ENCODE data around the gene HSD11B1L. TPM values are rescaled to one million over a fixed set of nuclear protein-coding genes. Genes with fewer than 3 reads are reported as not detected.
A peak's percentile ranks its signal among the peaks of the same experiment; 100 is the strongest.

Gene HSD11B1L
- total RNA-seq, 1 experiment from 2014 or later: 6.0 TPM

DNA sequence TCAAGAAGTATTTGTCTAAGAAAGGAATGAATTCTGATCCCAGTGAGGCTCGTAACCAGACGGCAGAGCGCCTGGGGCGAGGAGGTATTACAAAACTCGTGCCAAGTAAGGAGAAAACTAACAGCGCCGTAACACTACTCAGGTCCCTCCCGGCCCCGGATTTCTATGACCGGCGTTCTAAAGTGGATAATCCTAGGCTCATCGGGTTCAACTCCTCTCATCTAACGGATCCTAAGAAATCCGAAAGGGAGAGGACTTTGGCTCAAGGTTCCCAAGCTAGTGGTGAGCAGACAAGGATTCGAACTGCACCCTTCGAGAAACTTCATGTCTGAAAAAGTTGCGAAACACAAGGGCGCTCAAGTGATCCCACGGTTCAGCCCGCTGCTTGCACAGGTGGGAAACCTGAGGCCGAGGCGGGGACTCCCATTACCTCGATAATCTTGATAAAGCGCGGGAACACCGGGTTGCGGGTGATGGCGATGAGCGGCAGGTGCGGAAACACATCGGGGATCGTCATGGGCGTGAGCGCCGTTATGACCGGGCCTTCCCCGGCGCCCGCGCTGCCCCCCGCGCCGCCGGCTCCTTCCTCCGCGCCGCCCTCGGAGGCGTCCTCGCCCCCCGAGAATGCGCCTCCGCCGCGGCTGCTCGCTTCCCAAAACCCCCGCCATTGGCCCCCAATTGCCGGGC is 38.6 kb downstream of the HSD11B1L start:
- Histone ChIP-seq H3K9me3 (ENCODE audit: control insufficient read depth, insufficient read depth, low read depth, low read length) (no peaks in the 10 kb centered on the region), H3K4me1 (ENCODE audit: control insufficient read depth, insufficient read depth, low read length) (peaks cover 8% of the 10 kb centered on the region; the same call in 1 of the 2 replicates), H3K27ac (ENCODE audit: low read length) (peak overlapping the region; percentile 96), H3K27me3 (ENCODE audit: control insufficient read depth, insufficient read depth, low read length) (no peaks in the 10 kb centered on the region), H3K4me3 (ENCODE audit: low read depth in 2 of 2, low read length in 2 of 2) (peak overlapping the region; percentile 96 to 98), H3K36me3 (ENCODE audit: control insufficient read depth, insufficient read depth, low read length) (peaks cover 3% of the 10 kb centered on the region; the same call in 1 of the 2 replicates)
- in situ Hi-C loops (cut with HindIII; ENCODE audit: low pct_unique_long_range_greater_than_20kb, low sequenced_read_pairs) (no loop called here), intact Hi-C loops (cut with micrococcal nuclease; ENCODE audit: unreplicated experiment) (no loop called here)
- ChIA-PET CTCF (no interaction called here), POLR2A (interaction anchor here (0.7 kb wide), 1 partner anchor 129 kb away, joined by 3 read pairs; no protein-coding TSS in a partner anchor)
- TF ChIP-seq TCF7L2 (IDR thresholded peaks at IDR 0.05; ENCODE audit: low read depth, low read length) (no peak), SIN3A (IDR thresholded peaks at IDR 0.05; ENCODE audit: borderline replicate concordance, insufficient read depth, low read depth, low read length) (0 out of 2 replicates have a peak, but pooled peaks have one; percentile 3), POLR2AphosphoS5 (IDR thresholded peaks at IDR 0.05; ENCODE audit: low read depth, low read length) (no peak)
- TF ChIP-seq, protein P1, sequence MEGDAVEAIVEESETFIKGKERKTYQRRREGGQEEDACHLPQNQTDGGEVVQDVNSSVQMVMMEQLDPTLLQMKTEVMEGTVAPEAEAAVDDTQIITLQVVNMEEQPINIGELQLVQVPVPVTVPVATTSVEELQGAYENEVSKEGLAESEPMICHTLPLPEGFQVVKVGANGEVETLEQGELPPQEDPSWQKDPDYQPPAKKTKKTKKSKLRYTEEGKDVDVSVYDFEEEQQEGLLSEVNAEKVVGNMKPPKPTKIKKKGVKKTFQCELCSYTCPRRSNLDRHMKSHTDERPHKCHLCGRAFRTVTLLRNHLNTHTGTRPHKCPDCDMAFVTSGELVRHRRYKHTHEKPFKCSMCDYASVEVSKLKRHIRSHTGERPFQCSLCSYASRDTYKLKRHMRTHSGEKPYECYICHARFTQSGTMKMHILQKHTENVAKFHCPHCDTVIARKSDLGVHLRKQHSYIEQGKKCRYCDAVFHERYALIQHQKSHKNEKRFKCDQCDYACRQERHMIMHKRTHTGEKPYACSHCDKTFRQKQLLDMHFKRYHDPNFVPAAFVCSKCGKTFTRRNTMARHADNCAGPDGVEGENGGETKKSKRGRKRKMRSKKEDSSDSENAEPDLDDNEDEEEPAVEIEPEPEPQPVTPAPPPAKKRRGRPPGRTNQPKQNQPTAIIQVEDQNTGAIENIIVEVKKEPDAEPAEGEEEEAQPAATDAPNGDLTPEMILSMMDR (IDR thresholded peaks at IDR 0.05): no peak
- TF ChIP-seq, protein P2, sequence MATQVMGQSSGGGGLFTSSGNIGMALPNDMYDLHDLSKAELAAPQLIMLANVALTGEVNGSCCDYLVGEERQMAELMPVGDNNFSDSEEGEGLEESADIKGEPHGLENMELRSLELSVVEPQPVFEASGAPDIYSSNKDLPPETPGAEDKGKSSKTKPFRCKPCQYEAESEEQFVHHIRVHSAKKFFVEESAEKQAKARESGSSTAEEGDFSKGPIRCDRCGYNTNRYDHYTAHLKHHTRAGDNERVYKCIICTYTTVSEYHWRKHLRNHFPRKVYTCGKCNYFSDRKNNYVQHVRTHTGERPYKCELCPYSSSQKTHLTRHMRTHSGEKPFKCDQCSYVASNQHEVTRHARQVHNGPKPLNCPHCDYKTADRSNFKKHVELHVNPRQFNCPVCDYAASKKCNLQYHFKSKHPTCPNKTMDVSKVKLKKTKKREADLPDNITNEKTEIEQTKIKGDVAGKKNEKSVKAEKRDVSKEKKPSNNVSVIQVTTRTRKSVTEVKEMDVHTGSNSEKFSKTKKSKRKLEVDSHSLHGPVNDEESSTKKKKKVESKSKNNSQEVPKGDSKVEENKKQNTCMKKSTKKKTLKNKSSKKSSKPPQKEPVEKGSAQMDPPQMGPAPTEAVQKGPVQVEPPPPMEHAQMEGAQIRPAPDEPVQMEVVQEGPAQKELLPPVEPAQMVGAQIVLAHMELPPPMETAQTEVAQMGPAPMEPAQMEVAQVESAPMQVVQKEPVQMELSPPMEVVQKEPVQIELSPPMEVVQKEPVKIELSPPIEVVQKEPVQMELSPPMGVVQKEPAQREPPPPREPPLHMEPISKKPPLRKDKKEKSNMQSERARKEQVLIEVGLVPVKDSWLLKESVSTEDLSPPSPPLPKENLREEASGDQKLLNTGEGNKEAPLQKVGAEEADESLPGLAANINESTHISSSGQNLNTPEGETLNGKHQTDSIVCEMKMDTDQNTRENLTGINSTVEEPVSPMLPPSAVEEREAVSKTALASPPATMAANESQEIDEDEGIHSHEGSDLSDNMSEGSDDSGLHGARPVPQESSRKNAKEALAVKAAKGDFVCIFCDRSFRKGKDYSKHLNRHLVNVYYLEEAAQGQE (IDR thresholded peaks at IDR 0.05; ENCODE audit: insufficient read depth in 1 of 2, low read depth in 2 of 2, low read length in 1 of 2): no peak
- ATAC-seq: peak; percentile 1; the same call in 1 of the 2 replicates
- no peak for DNase-seq (ENCODE audit: low read depth, low spot score)
- TSS peak; percentile 91 for BruUV-seq (replicated peaks)

DNA sequence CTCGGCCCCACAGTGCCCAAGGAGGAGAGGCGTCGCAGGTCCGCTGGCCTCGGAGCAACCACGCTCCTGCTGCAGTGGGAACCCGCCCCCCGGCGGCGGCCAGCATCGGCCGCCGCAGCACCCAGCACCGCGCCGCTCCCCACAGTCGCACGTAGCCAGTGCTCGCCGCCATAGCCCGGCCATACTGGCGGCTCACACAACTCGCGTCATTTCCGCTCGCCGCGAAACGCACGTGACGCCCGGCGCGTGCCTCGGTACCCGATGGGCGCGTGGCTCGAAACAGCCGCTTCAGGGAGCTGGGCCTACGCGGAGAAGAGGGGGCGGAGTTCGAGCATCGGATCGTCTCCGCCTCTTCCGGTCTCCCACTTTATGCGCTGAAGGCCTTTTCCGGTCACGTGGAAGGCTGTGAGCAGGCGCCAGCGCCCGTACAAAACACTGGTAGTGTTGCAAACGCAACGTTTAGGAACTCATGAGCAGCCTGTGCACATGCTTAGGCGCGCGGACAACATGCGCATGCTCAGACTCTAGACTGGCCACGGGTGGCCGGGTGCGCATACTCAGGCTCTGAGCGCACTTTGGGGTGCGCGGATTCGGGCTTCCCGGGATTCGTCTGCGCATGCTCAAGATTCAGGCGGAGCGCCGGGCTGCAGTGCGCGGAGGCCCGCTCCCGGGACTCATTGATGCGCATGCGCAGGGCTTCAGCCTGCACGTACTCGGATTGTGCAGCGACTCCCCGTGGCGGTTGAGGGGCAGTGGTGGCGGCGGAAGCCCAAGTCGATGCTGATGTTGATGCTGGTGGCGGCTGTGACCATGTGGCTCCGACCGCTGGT is 39.3 kb downstream of the HSD11B1L start, which contains the start of the genes CATSPERD and LONP1:
CATSPERD (plus strand) TSS at position 677 of the 830 bp plus-strand sequence; CDS start at position 778, 101 bp downstream.
LONP1 (minus strand) TSS at position 186 of the 830 bp plus-strand sequence; CDS start at position 172, 14 bp downstream.
- Histone ChIP-seq H3K4me3 (ENCODE audit: low read depth in 2 of 2, low read length in 2 of 2) (peak within 1 kb of the TSS; percentile 96 to 98), H3K36me3 (ENCODE audit: control insufficient read depth, insufficient read depth, low read length) (peaks cover 3% of the 10 kb centered on the region; the same call in 1 of the 2 replicates), H3K27ac (ENCODE audit: low read length) (peak within 1 kb of the TSS; percentile 96), H3K9me3 (ENCODE audit: control insufficient read depth, insufficient read depth, low read depth, low read length) (no peaks in the 10 kb centered on the region), H3K4me1 (ENCODE audit: control insufficient read depth, insufficient read depth, low read length) (peaks cover 8% of the 10 kb centered on the region; the same call in 1 of the 2 replicates), H3K27me3 (ENCODE audit: control insufficient read depth, insufficient read depth, low read length) (no peaks in the 10 kb centered on the region)
- TF ChIP-seq, protein P2 (IDR thresholded peaks at IDR 0.05; ENCODE audit: insufficient read depth in 1 of 2, low read depth in 2 of 2, low read length in 1 of 2): 0 out of 4 replicates have a peak, but pooled peaks of 1 of the 2 experiments have one; percentile 27
- TF ChIP-seq POLR2AphosphoS5 (IDR thresholded peaks at IDR 0.05; ENCODE audit: low read depth, low read length) (peak; percentile 73), SIN3A (IDR thresholded peaks at IDR 0.05; ENCODE audit: borderline replicate concordance, insufficient read depth, low read depth, low read length) (0 out of 2 replicates have a peak, but pooled peaks have one; percentile 30), TCF7L2 (IDR thresholded peaks at IDR 0.05; ENCODE audit: low read depth, low read length) (no peak)
- TF ChIP-seq, protein P1 (IDR thresholded peaks at IDR 0.05): peak; percentile 90
- no TSS peak for BruUV-seq (replicated peaks)
- ChIA-PET CTCF (interaction anchor here (0.6 to 0.7 kb wide), 2 partner anchors 9 to 882 kb away, joined by 3 to 7 read pairs; no protein-coding TSS in a partner anchor), POLR2A (interaction anchor here (0.6 to 0.7 kb wide), 5 partner anchors 22 to 636 kb away, joined by 3 to 12 read pairs (median 5); no protein-coding TSS in a partner anchor)
- ATAC-seq: peak; percentile 97
- DNase-seq (ENCODE audit: low read depth, low spot score): peak; percentile 87
- in situ Hi-C loops (cut with HindIII; ENCODE audit: low pct_unique_long_range_greater_than_20kb, low sequenced_read_pairs) (no loop called here), intact Hi-C loops (cut with micrococcal nuclease; ENCODE audit: unreplicated experiment) (no loop called here)
